Measurements from ENCODE around the gene TNPO3. TPM values are rescaled to one million over a fixed set of nuclear protein-coding genes. Genes with fewer than 3 reads are reported as not detected.

Gene TNPO3
- total RNA-seq, 1 experiment from 2014 or later: 59.2 TPM

GRCh38 chr7:129090300-129090907 is 35.5 kb upstream of the TNPO3 start:
- no peak for TF ChIP-seq EZH2 (IDR thresholded peaks at IDR 0.05; ENCODE audit: low read depth)
- TF ChIP-seq CTCF (conservative IDR thresholded peaks at IDR 0.05): no peak
- BruUV-seq (replicated peaks): no TSS peak
- no peak for DNase-seq
- Histone ChIP-seq H3K27ac (no peak overlapping the region), H3K36me3 (ENCODE audit: low read depth) (no peaks in the 10 kb centered on the region), H4K20me1 (ENCODE audit: insufficient read depth) (no peaks in the 10 kb centered on the region), H3K4me3 (no peak overlapping the region), H2AFZ (no peak overlapping the region), H3K4me1 (replicated peaks; ENCODE audit: insufficient read depth) (no peaks in the 10 kb centered on the region), H3F3A (ENCODE audit: insufficient read depth, low read depth) (no peaks in the 10 kb centered on the region), H3K9me2 (ENCODE audit: insufficient read depth) (no peaks in the 10 kb centered on the region), H3K9me3 (ENCODE audit: insufficient read depth, low read depth) (no peaks in the 10 kb centered on the region), H3K4me2 (no peak overlapping the region), H3K79me2 (ENCODE audit: low read depth) (no peaks in the 10 kb centered on the region), H3K27me3 (ENCODE audit: insufficient read depth, low read depth) (no peaks in the 10 kb centered on the region)
- intact Hi-C loops (cut with micrococcal nuclease; ENCODE audit: unreplicated experiment): loop anchor here (2.0 to 10.0 kb wide), 2 partner anchors 96 to 120 kb away; no protein-coding TSS in a partner anchor
- ChIA-PET CTCF (interaction anchor here (0.9 kb wide), 1 partner anchor 24 kb away, joined by 4 read pairs; no protein-coding TSS in a partner anchor), POLR2A (ENCODE audit: unreplicated experiment) (no interaction called here)

DNA sequence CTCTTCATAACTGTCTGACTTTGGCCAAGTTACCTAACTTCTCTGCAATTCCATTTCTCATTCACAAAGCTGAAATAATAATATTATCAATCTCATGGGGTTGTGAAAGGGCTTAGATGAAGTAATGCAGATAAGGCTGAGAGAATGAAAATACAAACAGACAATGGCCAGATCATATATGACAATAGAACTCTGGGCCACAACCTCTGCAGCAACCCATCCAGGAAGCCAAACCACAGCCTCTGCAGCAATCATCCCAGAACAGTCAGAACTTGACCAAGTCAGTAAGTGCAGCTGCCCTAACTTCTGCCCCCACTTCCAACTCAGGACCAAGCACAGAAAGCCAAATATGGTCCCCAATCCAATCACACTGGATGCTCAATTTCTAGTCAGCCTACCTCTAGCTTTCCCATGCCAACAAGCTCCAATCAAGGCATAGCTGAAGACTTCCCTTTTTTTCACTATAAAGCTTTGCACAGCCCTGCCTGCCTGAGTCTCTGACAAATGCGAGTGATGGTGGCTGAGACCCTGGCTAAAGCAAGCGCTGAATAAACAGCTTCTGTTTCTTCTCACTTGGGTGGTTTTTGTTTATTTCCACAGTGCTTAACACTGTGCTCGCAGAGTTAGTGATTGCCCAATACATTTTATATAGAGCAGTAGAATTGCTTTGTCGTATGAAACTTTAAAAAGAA is 34.8 kb upstream of the TNPO3 start:
- Histone ChIP-seq H3K4me2 (no peak overlapping the region), H3K4me3 (no peak overlapping the region), H3K4me1 (replicated peaks; ENCODE audit: insufficient read depth) (no peaks in the 10 kb centered on the region), H3K27me3 (ENCODE audit: insufficient read depth, low read depth) (no peaks in the 10 kb centered on the region), H4K20me1 (ENCODE audit: insufficient read depth) (no peaks in the 10 kb centered on the region), H3F3A (ENCODE audit: insufficient read depth, low read depth) (no peaks in the 10 kb centered on the region), H3K79me2 (ENCODE audit: low read depth) (no peaks in the 10 kb centered on the region), H3K36me3 (ENCODE audit: low read depth) (no peaks in the 10 kb centered on the region), H3K9me2 (ENCODE audit: insufficient read depth) (no peaks in the 10 kb centered on the region), H3K9me3 (ENCODE audit: insufficient read depth, low read depth) (no peaks in the 10 kb centered on the region), H3K27ac (no peak overlapping the region), H2AFZ (no peak overlapping the region)
- intact Hi-C loops (cut with micrococcal nuclease; ENCODE audit: unreplicated experiment): loop anchor here (2.0 to 10.0 kb wide), 2 partner anchors 95 to 121 kb away; no protein-coding TSS in a partner anchor
- no TSS peak for BruUV-seq (replicated peaks)
- CTCF ChIA-PET: interaction anchor here (0.5 to 0.7 kb wide), 3 partner anchors 86 to 412 kb away, joined by 3 to 5 read pairs (median 3); no protein-coding TSS in a partner anchor
- DNase-seq: no peak
- POLR2A ChIA-PET (ENCODE audit: unreplicated experiment): no interaction called here
- TF ChIP-seq CTCF (conservative IDR thresholded peaks at IDR 0.05) (no peak), EZH2 (IDR thresholded peaks at IDR 0.05; ENCODE audit: low read depth) (no peak)

DNA sequence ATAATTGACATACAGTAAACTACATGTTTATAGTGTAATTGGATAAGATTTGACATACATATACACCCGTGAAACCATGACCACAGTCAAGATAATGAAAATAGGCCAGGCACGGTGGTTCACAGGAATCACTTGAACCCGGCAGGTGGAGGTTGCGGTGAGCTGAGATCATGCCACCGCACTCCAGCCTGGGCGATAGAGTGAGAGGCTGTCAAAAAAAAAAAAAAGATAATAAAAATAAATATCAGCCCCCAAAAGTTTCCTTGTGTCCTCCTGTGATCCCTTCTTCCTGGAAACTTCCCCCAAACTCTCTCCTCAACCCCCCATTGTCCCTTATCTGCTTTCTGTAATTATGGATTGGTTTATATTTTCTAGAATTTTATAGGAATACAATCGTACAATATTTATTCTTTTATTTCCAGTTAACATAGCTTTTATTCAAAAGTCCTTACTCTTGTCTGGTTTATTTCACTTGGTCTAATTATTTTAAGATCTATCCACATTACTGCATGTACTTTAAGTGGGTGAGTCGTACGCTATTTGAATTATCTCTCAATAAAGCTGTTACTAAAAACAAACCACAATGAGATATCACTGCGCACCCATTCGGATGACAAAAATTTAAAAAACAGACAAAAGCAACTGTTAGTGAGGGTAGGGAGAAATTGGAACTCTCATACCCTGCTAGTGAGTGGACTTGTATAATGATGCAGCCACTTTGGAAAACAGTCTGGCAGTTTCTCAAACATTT is 30.1 kb upstream of the TNPO3 start:
- no peaks in the 10 kb centered on the region for H3K9me2 ChIP-seq (ENCODE audit: insufficient read depth)
- no peaks in the 10 kb centered on the region for H3K36me3 ChIP-seq (ENCODE audit: low read depth)
- no peak for DNase-seq
- H3K4me3 ChIP-seq: no peak overlapping the region
- no TSS peak for BruUV-seq (replicated peaks)
- no peak overlapping the region for H3K27ac ChIP-seq
- intact Hi-C loops (cut with micrococcal nuclease; ENCODE audit: unreplicated experiment): no loop called here
- H4K20me1 ChIP-seq (ENCODE audit: insufficient read depth): no peaks in the 10 kb centered on the region
- POLR2A ChIA-PET (ENCODE audit: unreplicated experiment): no interaction called here
- no peak overlapping the region for H2AFZ ChIP-seq
- H3K79me2 ChIP-seq (ENCODE audit: low read depth): no peaks in the 10 kb centered on the region
- H3K27me3 ChIP-seq (ENCODE audit: insufficient read depth, low read depth): no peaks in the 10 kb centered on the region
- no peaks in the 10 kb centered on the region for H3F3A ChIP-seq (ENCODE audit: insufficient read depth, low read depth)
- no peak overlapping the region for H3K4me2 ChIP-seq
- TF ChIP-seq CTCF (conservative IDR thresholded peaks at IDR 0.05) (no peak), EZH2 (IDR thresholded peaks at IDR 0.05; ENCODE audit: low read depth) (no peak)
- H3K4me1 ChIP-seq (replicated peaks; ENCODE audit: insufficient read depth): no peaks in the 10 kb centered on the region
- CTCF ChIA-PET: no interaction called here
- H3K9me3 ChIP-seq (ENCODE audit: insufficient read depth, low read depth): no peaks in the 10 kb centered on the region
